GM12878 (cell line): Measurements from ENCODE around the gene YES1. TPM values are rescaled to one million over a fixed set of nuclear protein-coding genes. Genes with fewer than 3 reads are reported as not detected.

Experiments
- ATAC-seq: fragments of 200-7000 bp; cut with Tn5 transposase; 3 replicates; pipeline ENCODE4 v1.9.1; 2020; ENCODE audit warnings: mild to moderate bottlenecking, moderate library complexity
- BruUV-seq: library from RNA; stranded (reverse); fragments of 400-500 nt; replicated peaks from 2 replicates; lab custom pipeline; 2021; lab: Mats Ljungman, UMichigan
- CTCF ChIA-PET: fragments of 300-600 bp; sonication (Branson Sonifier 250); formaldehyde crosslinking; extraction: SDS; loops from one replicate; lab custom pipeline; 2021; ENCODE audit warnings: inconsistent platforms; lab: Yijun Ruan, JAX
- POLR2A ChIA-PET: fragments of 350-600 bp; formaldehyde crosslinking; extraction: SDS; loops from one replicate; lab custom pipeline; 2021; ENCODE audit warnings: inconsistent platforms; lab: Charles Lee
- RAD21 ChIA-PET: fragments of 300-600 bp; sonication (Branson Sonifier 250); formaldehyde crosslinking; loops from one replicate; lab custom pipeline; 2023; ENCODE audit warnings: antibody characterized with exemption; ENCODE audit not compliant: unreplicated experiment; lab: Charles Lee
- SMC1A ChIA-PET: fragments of 300-600 bp; sonication (Branson Sonifier 250); formaldehyde crosslinking; loops from one replicate; lab custom pipeline; 2023; ENCODE audit not compliant: unreplicated experiment, uncharacterized antibody; lab: Charles Lee
- DNase-seq: peaks from one replicate; pipeline ENCODE4 v3.0.0-alpha.2; 2011; ENCODE audit warnings: low read depth, low spot score
- FAIRE-seq: peaks from 3 replicates; lab custom pipeline; 2011; peaks lifted over from hg19 to GRCh38; lab: Jason Lieb, UNC
- H2AFZ ChIP-seq: 2 replicates; pipeline ENCODE4 v1.6.0; 2011; ENCODE audit warnings: low read depth, low read length, control low read depth; ENCODE audit not compliant: control insufficient read depth
- H3K27ac ChIP-seq: 2 replicates; pipeline ENCODE4 v1.5.1; 2011; ENCODE audit warnings: control low read depth; ENCODE audit not compliant: control insufficient read depth, insufficient read depth
- H3K27me3 ChIP-seq, 2 experiments: replicated peaks in 1 of 2; 2 replicates each; pipeline versions ENCODE4 v1.6.0 to v1.6.1; 2011; ENCODE audit warnings: low read length in 1 of 2; ENCODE audit not compliant: control insufficient read depth in 2 of 2, insufficient read depth in 2 of 2
- H3K36me3 ChIP-seq, 2 experiments: 2 replicates each; pipeline ENCODE4 v1.5.1; 2011; ENCODE audit warnings: low read length in 1 of 2; ENCODE audit not compliant: control insufficient read depth in 2 of 2, insufficient read depth in 2 of 2
- H3K4me1 ChIP-seq: 2 replicates; pipeline ENCODE4 v1.6.1; 2011; ENCODE audit warnings: mild to moderate bottlenecking, low read length, moderate library complexity, mixed read lengths; ENCODE audit not compliant: control insufficient read depth, insufficient read depth
- H3K4me2 ChIP-seq: 2 replicates; pipeline ENCODE4 v1.6.0; 2011; ENCODE audit warnings: control low read depth; ENCODE audit not compliant: control insufficient read depth, insufficient read depth
- H3K4me3 ChIP-seq: fragments of 200-600 bp; sonication (generic); 2 replicates; pipeline ENCODE4 v1.5.1; 2016
- H3K79me2 ChIP-seq: 2 replicates; pipeline ENCODE4 v1.6.0; 2011; ENCODE audit warnings: low read length; ENCODE audit not compliant: control insufficient read depth, insufficient read depth
- H3K9ac ChIP-seq: 2 replicates; pipeline ENCODE4 v1.8.0; 2011; ENCODE audit warnings: low read length, control low read depth, mixed read lengths; ENCODE audit not compliant: control insufficient read depth, insufficient read depth
- H3K9me3 ChIP-seq: replicated peaks from 3 replicates; pipeline ENCODE4 v1.5.1; 2011; ENCODE audit warnings: mild to moderate bottlenecking, low read length; ENCODE audit not compliant: control insufficient read depth, insufficient read depth
- H4K20me1 ChIP-seq: 2 replicates; pipeline ENCODE4 v1.6.0; 2011; ENCODE audit not compliant: control insufficient read depth, insufficient read depth
- CBFB ChIP-seq: IDR thresholded peaks from 2 replicates; pipeline ENCODE4 v1.6.1; 2016; ENCODE audit warnings: antibody characterized with exemption, low read depth
- CTCF ChIP-seq, 3 experiments: IDR thresholded peaks in 2 of 3; conservative IDR thresholded peaks in 1 of 3; 2 replicates each; pipeline ENCODE4 v1.5.1; 2011; ENCODE audit warnings: low read depth in 3 of 3, low read length in 3 of 3, mild to moderate bottlenecking in 3 of 3, control low read depth in 2 of 3, moderate library complexity in 2 of 3, inconsistent platforms in 1 of 3, mixed read lengths in 1 of 3; ENCODE audit not compliant: control insufficient read depth in 2 of 3, insufficient read depth in 1 of 3; ENCODE audit errors: extremely low read depth in 1 of 3
- JUND ChIP-seq: IDR thresholded peaks from 2 replicates; pipeline ENCODE4 v1.6.1; 2012; ENCODE audit warnings: low read depth, mild to moderate bottlenecking, low read length, improper control_type of control experiment, moderate library complexity
- KAT2A ChIP-seq: conservative IDR thresholded peaks from 2 replicates; pipeline ENCODE4 v1.6.1; 2011; ENCODE audit warnings: low read depth, low read length; ENCODE audit not compliant: control insufficient read depth
- KLF5 ChIP-seq: fragments of 450-650 bp; IDR thresholded peaks from 2 replicates; pipeline ENCODE4 v1.6.1; 2014; ENCODE audit warnings: mild to moderate bottlenecking; ENCODE audit not compliant: partially characterized antibody
- MEF2A ChIP-seq: IDR thresholded peaks from 2 replicates; pipeline ENCODE4 v1.6.1; 2011; ENCODE audit warnings: low read depth, mild to moderate bottlenecking, low read length, moderate library complexity; ENCODE audit not compliant: insufficient read depth
- PML ChIP-seq: IDR thresholded peaks from 2 replicates; pipeline ENCODE4 v1.6.1; 2012; ENCODE audit warnings: low read length, inconsistent platforms
- SUPT20H ChIP-seq: IDR thresholded peaks from 2 replicates; pipeline ENCODE4 v1.6.1; 2011; ENCODE audit warnings: low read depth, mild to moderate bottlenecking, low read length, moderate library complexity, borderline replicate concordance; ENCODE audit not compliant: control insufficient read depth
- USF1 ChIP-seq: IDR thresholded peaks from 2 replicates; pipeline ENCODE4 v1.6.1; 2011; ENCODE audit warnings: borderline replicate concordance, low read depth, mild to moderate bottlenecking, moderate library complexity, mixed read lengths, low read length; ENCODE audit not compliant: insufficient read depth; ENCODE audit errors: extremely low read length
- ZNF384 ChIP-seq: IDR thresholded peaks from 2 replicates; pipeline ENCODE4 v1.6.1; 2012; ENCODE audit warnings: low read depth, mild to moderate bottlenecking, low read length, improper control_type of control experiment, borderline replicate concordance
- ZZZ3 ChIP-seq: IDR thresholded peaks from 2 replicates; pipeline ENCODE4 v1.6.1; 2011; ENCODE audit warnings: low read depth; ENCODE audit not compliant: control insufficient read depth, insufficient read length
- WGBS: methylation state at CpG from one replicate; pipeline ENCODE4 v1.1.6; 2016; ENCODE audit warnings: low lambda C conversion rate; ENCODE audit not compliant: insufficient replicate concordance, insufficient coverage; ENCODE audit errors: missing lambda C conversion rate; 5-methylcytosine and 5-hydroxymethylcytosine counted together
- in situ Hi-C: fragments of 300-500 bp; cut with MboI; formaldehyde crosslinking; loops from 9 replicates; pipeline ENCODE4 v1.14.3; 2018; ENCODE audit warnings: mixed read lengths
- intact Hi-C: fragments of 100-400 bp; cut with micrococcal nuclease; formaldehyde crosslinking; loops from one replicate; pipeline ENCODE4 v1.14.2; 2022; ENCODE audit not compliant: unreplicated experiment
- polyA plus RNA-seq, 11 experiments: library from polyadenylated mRNA; depleted of rRNA in 4 of 11; unstranded in 6 of 11; stranded (reverse) in 5 of 11; fragments of >200 nt; fragmentation: Nextera tagmentation in 4 of 11; fragmentation: Illumina TruSeq in 1 of 11; extraction: Ambion mirVana in 4 of 11; extraction: Trizol in 1 of 11; gene quantifications; 1 replicate in 1 of 11; 2 replicates in 10 of 11; pipeline versions ENCODE4 v1.2.1 to v1.2.3, GENCODE V29; 2011 to 2016; ENCODE audit warnings: inconsistent platforms in 2 of 11, missing spikeins in 2 of 11, low read depth in 1 of 11
- total RNA-seq, 4 experiments: library from RNA; depleted of rRNA in 3 of 4; stranded (reverse); fragments of >200 nt in 3 of 4; fragmentation: Illumina TruSeq in 1 of 4; extraction: Trizol in 1 of 4; gene quantifications; 2 replicates each; pipeline versions ENCODE4 v1.2.1 to v1.2.3, GENCODE V29; 2013 to 2021

YES1 gene
- total and polyA plus RNA-seq, 10 of the 15 experiments (the other 5 are each of a cell fraction or from before 2014, with no cell fraction given), result 2.3 to 7.9 (median 5.8) TPM

GRCh38 chr18:834082-834720 lies 22.2 kb upstream of the YES1 start (continued):
- TF ChIP-seq USF1 (no peak), SUPT20H (no peak), MEF2A (no peak), JUND (no peak)

GRCh38 chr18:833197-833596 lies 21.2 kb upstream of the YES1 start:
- POLR2A ChIA-PET, result no interaction called here

More at GRCh38 chr18:833197-833596, 21.2 kb upstream of the YES1 start:
- H3K4me3 ChIP-seq, result no peak overlapping the region
- DNase-seq (no peak), FAIRE-seq (no peak), ATAC-seq (no peak)
- intact Hi-C loops (loop anchor here (10.0 kb wide), 1 partner anchor 568 kb away; the partner anchor contains the start of gene THOC1), in situ Hi-C loops (loop anchor here (5.0 kb wide), 2 partner anchors 91 to 211 kb away; no protein-coding TSS in a partner anchor)
- H4K20me1 ChIP-seq, result no peaks in the 10 kb centered on the region
- ChIA-PET CTCF (interaction anchor here (0.7 to 6.1 kb wide), 12 partner anchors 8 to 218 kb away, joined by 3 to 295 read pairs (median 6); partner anchors contain the start of gene YES1), SMC1A (interaction anchor here (1.3 to 8.0 kb wide), 4 partner anchors 13 to 210 kb away, joined by 3 to 222 read pairs (median 140); no protein-coding TSS in a partner anchor), RAD21 (interaction anchor here (1.4 to 6.1 kb wide), 5 partner anchors 18 to 218 kb away, joined by 3 to 168 read pairs (median 45); no protein-coding TSS in a partner anchor)
- no peaks in the 10 kb centered on the region for H3K36me3 ChIP-seq
- WGBS, result 64% methylated on average over 4 of the region's 4 CpGs
- peaks cover 7% of the 10 kb centered on the region for H3K4me1 ChIP-seq
- TF ChIP-seq PML (no peak), CBFB (no peak), KAT2A (no peak), ZNF384 (no peak), KLF5 (no peak), ZZZ3 (no peak), CTCF (IDR thresholded peaks at IDR 0.05 in 2 of 3, conservative IDR thresholded peaks at IDR 0.05 in 1 of 3; ENCODE audit: control insufficient read depth in 2 of 3, extremely low read depth in 1 of 3, insufficient read depth in 1 of 3, low read depth in 3 of 3, low read length in 3 of 3) (no peak)
- H3K27ac ChIP-seq, result no peak overlapping the region
- no peak overlapping the region for H3K9ac ChIP-seq
- no peak overlapping the region for H2AFZ ChIP-seq
- no peaks in the 10 kb centered on the region for H3K9me3 ChIP-seq
- H3K4me2 ChIP-seq, result no peak overlapping the region
- H3K27me3 ChIP-seq, result no peaks in the 10 kb centered on the region
- BruUV-seq, result no TSS peak
- H3K79me2 ChIP-seq, result no peaks in the 10 kb centered on the region
